Measurements from ENCODE around the gene CRACDL.

The CRACDL gene

DNA sequence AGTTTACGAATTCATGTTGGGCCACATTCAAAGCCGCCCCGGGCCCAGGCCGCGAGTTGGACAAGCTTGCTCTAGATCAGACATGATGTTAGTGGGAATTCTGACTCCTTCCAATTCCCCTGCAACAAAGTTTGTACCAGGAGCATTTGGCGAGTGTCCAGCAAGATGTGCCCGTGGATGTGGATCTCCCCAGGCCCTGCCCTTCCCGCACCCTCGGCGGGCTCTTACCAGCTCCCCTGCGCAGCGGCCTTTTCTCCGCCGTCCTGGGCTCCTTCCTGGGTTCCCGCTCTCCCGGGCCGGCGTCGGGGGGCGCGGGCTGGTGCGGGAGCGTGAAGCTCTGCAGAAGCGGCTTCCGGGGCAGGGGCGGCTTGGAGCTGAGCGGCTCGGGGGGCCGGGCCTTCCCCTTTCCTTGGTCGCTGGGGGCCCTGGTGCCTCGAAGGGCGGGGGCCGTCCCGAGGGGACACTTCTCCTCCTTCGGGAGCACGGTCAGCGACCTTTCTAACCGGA, 114.3 kb downstream of the CRACDL start:
- H3K79me2 ChIP-seq (ENCODE audit: insufficient read depth, low read length), result no peaks in the 10 kb centered on the region

GRCh38 chr2:98819231-98819766, 116.7 kb downstream of the CRACDL start:
- H3K27ac ChIP-seq (ENCODE audit: low read depth, low read length), result no peak overlapping the region
- no peak overlapping the region for H3K4me2 ChIP-seq (ENCODE audit: low read depth, low read length, poor library complexity, severe bottlenecking)
- H3K79me2 ChIP-seq (ENCODE audit: insufficient read depth, low read length), result no peaks in the 10 kb centered on the region
- no peaks in the 10 kb centered on the region for H3K9me2 ChIP-seq (replicated peaks; ENCODE audit: insufficient read depth, low read length)
- H3K9me3 ChIP-seq (ENCODE audit: insufficient read depth, low read length), result no peaks in the 10 kb centered on the region
- 0 out of 2 replicates have a peak, but pooled peaks cover 2% of the 10 kb centered on the region for H3K27me3 ChIP-seq (ENCODE audit: low read length)
- H3K9ac ChIP-seq (ENCODE audit: low read length), result no peak overlapping the region
- H2AFZ ChIP-seq (ENCODE audit: low read depth, low read length, severe bottlenecking), result no peak overlapping the region
- no peak overlapping the region for H3K4me3 ChIP-seq (ENCODE audit: insufficient read depth, low read length, poor library complexity, severe bottlenecking)
- H4K20me1 ChIP-seq (ENCODE audit: low read depth, low read length), result no peaks in the 10 kb centered on the region
- TF ChIP-seq, protein P1, sequence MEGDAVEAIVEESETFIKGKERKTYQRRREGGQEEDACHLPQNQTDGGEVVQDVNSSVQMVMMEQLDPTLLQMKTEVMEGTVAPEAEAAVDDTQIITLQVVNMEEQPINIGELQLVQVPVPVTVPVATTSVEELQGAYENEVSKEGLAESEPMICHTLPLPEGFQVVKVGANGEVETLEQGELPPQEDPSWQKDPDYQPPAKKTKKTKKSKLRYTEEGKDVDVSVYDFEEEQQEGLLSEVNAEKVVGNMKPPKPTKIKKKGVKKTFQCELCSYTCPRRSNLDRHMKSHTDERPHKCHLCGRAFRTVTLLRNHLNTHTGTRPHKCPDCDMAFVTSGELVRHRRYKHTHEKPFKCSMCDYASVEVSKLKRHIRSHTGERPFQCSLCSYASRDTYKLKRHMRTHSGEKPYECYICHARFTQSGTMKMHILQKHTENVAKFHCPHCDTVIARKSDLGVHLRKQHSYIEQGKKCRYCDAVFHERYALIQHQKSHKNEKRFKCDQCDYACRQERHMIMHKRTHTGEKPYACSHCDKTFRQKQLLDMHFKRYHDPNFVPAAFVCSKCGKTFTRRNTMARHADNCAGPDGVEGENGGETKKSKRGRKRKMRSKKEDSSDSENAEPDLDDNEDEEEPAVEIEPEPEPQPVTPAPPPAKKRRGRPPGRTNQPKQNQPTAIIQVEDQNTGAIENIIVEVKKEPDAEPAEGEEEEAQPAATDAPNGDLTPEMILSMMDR (IDR thresholded peaks at IDR 0.05; ENCODE audit: insufficient read depth, low read length, poor library complexity, severe bottlenecking), result no peak
- TF ChIP-seq EZH2phosphoT487 (conservative IDR thresholded peaks at IDR 0.05; ENCODE audit: low read length), result no peak
- no peaks in the 10 kb centered on the region for H3K36me3 ChIP-seq (ENCODE audit: low read length)
- no peaks in the 10 kb centered on the region for H3F3A ChIP-seq (ENCODE audit: insufficient read depth)

More for the DNA sequence above, 114.3 kb downstream of the CRACDL start:
- Histone ChIP-seq H4K20me1 (ENCODE audit: low read depth, low read length) (no peaks in the 10 kb centered on the region), H3K4me2 (ENCODE audit: low read depth, low read length, poor library complexity, severe bottlenecking) (no peak overlapping the region), H3K27me3 (ENCODE audit: low read length) (no peaks in the 10 kb centered on the region), H3K9ac (ENCODE audit: low read length) (no peak overlapping the region), H3K27ac (ENCODE audit: low read depth, low read length) (no peak overlapping the region), H3K9me2 (replicated peaks; ENCODE audit: insufficient read depth, low read length) (no peaks in the 10 kb centered on the region), H3K36me3 (ENCODE audit: low read length) (no peaks in the 10 kb centered on the region), H2AFZ (ENCODE audit: low read depth, low read length, severe bottlenecking) (no peak overlapping the region), H3K9me3 (ENCODE audit: insufficient read depth, low read length) (no peaks in the 10 kb centered on the region), H3K4me3 (ENCODE audit: insufficient read depth, low read length, poor library complexity, severe bottlenecking) (no peak overlapping the region), H3F3A (ENCODE audit: insufficient read depth) (no peaks in the 10 kb centered on the region)
- TF ChIP-seq, protein P1 (IDR thresholded peaks at IDR 0.05; ENCODE audit: insufficient read depth, low read length, poor library complexity, severe bottlenecking), result no peak

DNA sequence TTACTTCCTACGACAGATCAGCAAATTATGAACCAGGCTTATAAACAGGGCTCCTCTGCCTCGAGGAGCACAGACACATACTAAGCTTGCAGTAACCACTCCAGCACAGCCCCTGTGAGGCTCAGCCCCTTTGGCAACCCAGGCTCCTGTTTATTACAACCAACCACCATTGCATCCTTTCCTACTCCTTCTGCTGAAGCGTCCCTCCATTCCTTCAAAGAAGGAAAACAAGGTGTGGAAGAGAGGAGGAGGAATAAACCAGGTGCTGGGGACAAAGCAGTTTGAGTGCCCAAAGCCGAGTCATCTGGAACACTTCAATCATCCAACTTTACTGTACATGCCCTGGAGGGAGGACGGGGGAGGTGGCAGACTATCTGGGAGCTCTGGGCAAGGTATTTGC, 117.9 kb downstream of the CRACDL start:
- Histone ChIP-seq H3K36me3 (ENCODE audit: low read length) (no peaks in the 10 kb centered on the region), H3K9me3 (ENCODE audit: insufficient read depth, low read length) (no peaks in the 10 kb centered on the region), H3K4me3 (ENCODE audit: insufficient read depth, low read length, poor library complexity, severe bottlenecking) (no peak overlapping the region), H3K9me2 (replicated peaks; ENCODE audit: insufficient read depth, low read length) (no peaks in the 10 kb centered on the region), H3K4me2 (ENCODE audit: low read depth, low read length, poor library complexity, severe bottlenecking) (no peak overlapping the region), H3K9ac (ENCODE audit: low read length) (no peak overlapping the region), H3K27me3 (ENCODE audit: low read length) (0 out of 2 replicates have a peak, but pooled peaks cover 3% of the 10 kb centered on the region), H3K27ac (ENCODE audit: low read depth, low read length) (no peak overlapping the region), H4K20me1 (ENCODE audit: low read depth, low read length) (no peaks in the 10 kb centered on the region), H3K79me2 (ENCODE audit: insufficient read depth, low read length) (no peaks in the 10 kb centered on the region), H3F3A (ENCODE audit: insufficient read depth) (no peaks in the 10 kb centered on the region), H2AFZ (ENCODE audit: low read depth, low read length, severe bottlenecking) (no peak overlapping the region)
- TF ChIP-seq EZH2phosphoT487 (conservative IDR thresholded peaks at IDR 0.05; ENCODE audit: low read length), result no peak
- TF ChIP-seq, protein P1 (IDR thresholded peaks at IDR 0.05; ENCODE audit: insufficient read depth, low read length, poor library complexity, severe bottlenecking), result no peak
